Endodermal cell (in vitro differentiated cells): ENCODE results near the gene BARX1. TPM values are rescaled to one million over a fixed set of nuclear protein-coding genes. Genes with fewer than 3 reads are reported as not detected.

Experiments
- DNase-seq: peaks from one replicate; pipeline ENCODE4 v3.0.0-alpha.2; 2017
- H3K27ac ChIP-seq: 2 replicates; pipeline ENCODE4 v1.5.1; 2013; ENCODE audit warnings: mild to moderate bottlenecking, low read depth, low read length, moderate library complexity
- H3K27me3 ChIP-seq: 2 replicates; pipeline ENCODE4 v1.6.1; 2013; ENCODE audit warnings: mild to moderate bottlenecking, low read length, moderate library complexity; ENCODE audit not compliant: insufficient read depth, control insufficient read depth, poor library complexity, severe bottlenecking
- H3K36me3 ChIP-seq: 2 replicates; pipeline ENCODE4 v1.7.0; 2013; ENCODE audit warnings: mild to moderate bottlenecking, low read length, moderate library complexity; ENCODE audit not compliant: control insufficient read depth, insufficient read depth
- H3K4me1 ChIP-seq: one replicate; pipeline ENCODE4 v1.7.0; 2013; ENCODE audit warnings: low read length; ENCODE audit not compliant: control insufficient read depth, insufficient read depth
- H3K4me3 ChIP-seq: 2 replicates; pipeline ENCODE4 v1.5.1; 2013; ENCODE audit warnings: mild to moderate bottlenecking, low read length, moderate library complexity
- H3K9ac ChIP-seq: 2 replicates; pipeline ENCODE4 v1.6.1; 2013; ENCODE audit warnings: mild to moderate bottlenecking, low read length, moderate library complexity; ENCODE audit not compliant: poor library complexity, severe bottlenecking; ENCODE audit errors: extremely low read depth
- H3K9me3 ChIP-seq: 2 replicates; pipeline ENCODE4 v1.6.1; 2013; ENCODE audit warnings: mild to moderate bottlenecking, low read length, moderate library complexity; ENCODE audit not compliant: control insufficient read depth
- H3K27ac Mint-ChIP-seq: 2 replicates; pipeline ENCODE4 v1.8.0; 2020; ENCODE audit warnings: mixed read lengths
- H3K27me3 Mint-ChIP-seq: 2 replicates; pipeline ENCODE4 v1.8.0; 2021; ENCODE audit warnings: mild to moderate bottlenecking, mixed read lengths; ENCODE audit not compliant: insufficient read depth
- H3K36me3 Mint-ChIP-seq: 2 replicates; pipeline ENCODE4 v1.8.0; 2020; ENCODE audit warnings: low read depth, mixed read lengths
- H3K4me1 Mint-ChIP-seq: 2 replicates; pipeline ENCODE4 v1.8.0; 2020; ENCODE audit warnings: mixed read lengths
- H3K4me3 Mint-ChIP-seq: 2 replicates; pipeline ENCODE4 v1.8.0; 2020; ENCODE audit warnings: mild to moderate bottlenecking, moderate library complexity, mixed read lengths
- H3K9me3 Mint-ChIP-seq: 2 replicates; pipeline ENCODE4 v1.8.0; 2020; ENCODE audit warnings: mild to moderate bottlenecking, mixed read lengths
- CTCF ChIP-seq: fragments of 200-600 bp; sonication (generic); conservative IDR thresholded peaks from 2 replicates; pipeline ENCODE4 v1.5.0; 2021; ENCODE audit warnings: antibody characterized with exemption, mild to moderate bottlenecking
- WGBS, 2 experiments: methylation state at CpG; one replicate each; pipeline versions ENCODE4 v1.1.5 to v1.1.7; 2013; ENCODE audit warnings: missing lambda C conversion rate in 2 of 2, mixed read lengths in 1 of 2; ENCODE audit not compliant: insufficient coverage in 1 of 2, insufficient read length in 1 of 2; 5-methylcytosine and 5-hydroxymethylcytosine counted together
- total RNA-seq, 2 donors: library from RNA; stranded (reverse); fragmentation: NEBNext Ultra II Directional in 1 of 2; extraction: Animal tissue kit (Norgen Biotek cat#: 25700) in 1 of 2; gene quantifications; 2 replicates in 1 of 2; 3 replicates in 1 of 2; pipeline ENCODE4 v1.2.1, GENCODE V29; 2021

The BARX1 gene
- total RNA-seq, 2 donors from 2014 or later = 0.35 TPM; not detected in 1

- peaks cover 2% of the 10 kb centered on the region for H3K9me3 Mint-ChIP-seq
- no peaks in the 10 kb centered on the region for H3K36me3 Mint-ChIP-seq
- Histone ChIP-seq H3K9me3 (no peaks in the 10 kb centered on the region), H3K4me1 (no peaks in the 10 kb centered on the region), H3K27me3 (no peaks in the 10 kb centered on the region), H3K36me3 (no peaks in the 10 kb centered on the region), H3K9ac (no peak overlapping the region), H3K4me3 (no peak overlapping the region), H3K27ac (no peak overlapping the region)
- 92 to 94% methylated on average over 6 to 10 of the region's 10 CpGs for WGBS, 2 experiments
- H3K4me1 Mint-ChIP-seq = no peaks in the 10 kb centered on the region
- no peak for DNase-seq
- no peak for TF ChIP-seq CTCF
- no peak overlapping the region for H3K4me3 Mint-ChIP-seq
- peaks cover 6% of the 10 kb centered on the region for H3K27me3 Mint-ChIP-seq
- no peak overlapping the region for H3K27ac Mint-ChIP-seq
Measured at GRCh38 chr9:93910196-93910595, 45.0 kb downstream of the BARX1 start.

- TF ChIP-seq CTCF = peak; percentile 49
- Mint-ChIP-seq H3K9me3 (peaks cover 2% of the 10 kb centered on the region), H3K36me3 (no peaks in the 10 kb centered on the region), H3K4me3 (no peak overlapping the region), H3K4me1 (no peaks in the 10 kb centered on the region), H3K27me3 (peaks cover 3% of the 10 kb centered on the region), H3K27ac (no peak overlapping the region)
- Histone ChIP-seq H3K4me3 (no peak overlapping the region), H3K9ac (no peak overlapping the region), H3K4me1 (no peaks in the 10 kb centered on the region), H3K27me3 (no peaks in the 10 kb centered on the region), H3K27ac (no peak overlapping the region), H3K36me3 (no peaks in the 10 kb centered on the region), H3K9me3 (no peaks in the 10 kb centered on the region)
- DNase-seq = no peak
- WGBS, 2 experiments = 86 to 89% methylated on average over 1 to 6 of the region's 6 CpGs
Measured at GRCh38 chr9:93909242-93909616, 45.9 kb downstream of the BARX1 start.

GRCh38 chr9:93908591-93909241 is 46.4 kb downstream of the BARX1 start:
- DNase-seq = no peak
- Histone ChIP-seq H3K4me3 (no peak overlapping the region), H3K9ac (no peak overlapping the region), H3K4me1 (no peaks in the 10 kb centered on the region), H3K27me3 (no peaks in the 10 kb centered on the region), H3K27ac (no peak overlapping the region), H3K36me3 (no peaks in the 10 kb centered on the region), H3K9me3 (no peaks in the 10 kb centered on the region)
- TF ChIP-seq CTCF = no peak
- peaks cover 2% of the 10 kb centered on the region for H3K9me3 Mint-ChIP-seq
- no peaks in the 10 kb centered on the region for H3K4me1 Mint-ChIP-seq
- H3K4me3 Mint-ChIP-seq = no peak overlapping the region
- H3K27ac Mint-ChIP-seq = no peak overlapping the region
- H3K27me3 Mint-ChIP-seq = peaks cover 2% of the 10 kb centered on the region
- WGBS, 2 experiments = 69 to 86% methylated on average over 14 to 15 of the region's 15 CpGs
- H3K36me3 Mint-ChIP-seq = no peaks in the 10 kb centered on the region
